HG02973 (cell line): ENCODE data around the gene NCK1.
"Not testable (repeated sequence)": the region's sequence is repeated elsewhere in the genome, so short reads cannot be mapped to it uniquely, and the experiment has no call there.

ENCODE experiments used
- ATAC-seq: cut with Tn5 transposase; IDR thresholded peaks from one replicate; pipeline ENCODE4 v1.9.1; 2021; ENCODE audit warnings: moderate library complexity; ENCODE audit not compliant: unreplicated experiment

Gene NCK1

GRCh38 chr3:136942803-136943202 is 80.8 kb downstream of the NCK1 start:
- ATAC-seq = no peak

- ATAC-seq = no peak
Measured at GRCh38 chr3:136943436-136943835, 81.4 kb downstream of the NCK1 start.

- ATAC-seq = no peak
Measured at GRCh38 chr3:136946978-136947377, 85.0 kb downstream of the NCK1 start.

- no peak for ATAC-seq
Measured at GRCh38 chr3:136947477-136947876, 85.5 kb downstream of the NCK1 start.

GRCh38 chr3:136949146-136949545 is 87.1 kb downstream of the NCK1 start:
- ATAC-seq = no peak

GRCh38 chr3:136949708-136950107 is 87.7 kb downstream of the NCK1 start:
- ATAC-seq = no peak

- ATAC-seq = no peak
Measured at GRCh38 chr3:136950623-136951022, 88.6 kb downstream of the NCK1 start.

GRCh38 chr3:136952292-136952691 is 90.3 kb downstream of the NCK1 start:
- no peak for ATAC-seq

- no peak for ATAC-seq
Measured at GRCh38 chr3:136954251-136954650, 92.2 kb downstream of the NCK1 start.

- no peak for ATAC-seq
Measured at GRCh38 chr3:136954980-136955780, 93.2 kb downstream of the NCK1 start.

GRCh38 chr3:136955813-136956212 is 93.8 kb downstream of the NCK1 start:
- no peak for ATAC-seq

- no peak for ATAC-seq
Measured at GRCh38 chr3:136956971-136957370, 95.0 kb downstream of the NCK1 start.

- no peak for ATAC-seq
Measured at GRCh38 chr3:136957751-136958288, 95.8 kb downstream of the NCK1 start, which contains the start of gene IL20RB. Gene IL20RB (plus strand): TSS chr3:136957983. CDS start chr3:136958114, 131 bp downstream.

- no peak for ATAC-seq
Measured at GRCh38 chr3:136958939-136959338, 96.9 kb downstream of the NCK1 start.

GRCh38 chr3:136959599-136959998 is 97.6 kb downstream of the NCK1 start:
- no peak for ATAC-seq

GRCh38 chr3:136960838-136961836 is 99.1 kb downstream of the NCK1 start:
- ATAC-seq = no peak

GRCh38 chr3:136962927-136963326 is 100.9 kb downstream of the NCK1 start:
- no peak for ATAC-seq

GRCh38 chr3:136969539-136969938 is 107.5 kb downstream of the NCK1 start:
- not testable (repeated sequence) for ATAC-seq

- no peak for ATAC-seq
Measured at GRCh38 chr3:136973352-136973751, 111.3 kb downstream of the NCK1 start.

GRCh38 chr3:136974670-136975069 is 112.7 kb downstream of the NCK1 start:
- ATAC-seq = no peak

- ATAC-seq = no peak
Measured at GRCh38 chr3:136979204-136979603, 117.2 kb downstream of the NCK1 start.
